Activated gamma-delta T cell treated with Interleukin-2 at 50 U/mL for 16 hours (primary cell): Measurements from ENCODE around the gene PKP3.
A peak's percentile ranks its signal among the peaks of the same experiment; 100 is the strongest.
"Not testable (repeated sequence)": the region's sequence is repeated elsewhere in the genome, so short reads cannot be mapped to it uniquely, and the experiment has no call there.

ENCODE experiments used
- DNase-seq: peaks from one replicate; pipeline ENCODE4 v3.0.0-alpha.2; 2020

The PKP3 gene

GRCh38 chr11:413120-414081 lies 19.4 kb downstream of the PKP3 start:
- DNase-seq = no peak

- DNase-seq = no peak
Observed at GRCh38 chr11:414318-414857, 20.4 kb downstream of the PKP3 start.

GRCh38 chr11:415640-416041 lies 21.6 kb downstream of the PKP3 start:
- no peak for DNase-seq

- DNase-seq = no peak
Observed at GRCh38 chr11:416051-416756, 22.2 kb downstream of the PKP3 start.

- DNase-seq = peak; percentile 43
Observed at GRCh38 chr11:416757-417621, 23.0 kb downstream of the PKP3 start.

GRCh38 chr11:417652-418342 lies 23.8 kb downstream of the PKP3 start:
- no peak for DNase-seq

- DNase-seq = no peak
Observed at GRCh38 chr11:418343-419247, 24.6 kb downstream of the PKP3 start.

GRCh38 chr11:419248-420005 lies 25.4 kb downstream of the PKP3 start:
- DNase-seq = no peak

GRCh38 chr11:420054-420910 lies 26.3 kb downstream of the PKP3 start:
- no peak for DNase-seq

GRCh38 chr11:420911-421321 lies 26.9 kb downstream of the PKP3 start:
- no peak for DNase-seq

- DNase-seq = no peak
Observed at GRCh38 chr11:422249-422656, 28.2 kb downstream of the PKP3 start.

- no peak for DNase-seq
Observed at GRCh38 chr11:424232-424631, 30.2 kb downstream of the PKP3 start.

GRCh38 chr11:424766-425165 lies 30.8 kb downstream of the PKP3 start:
- DNase-seq = not testable (repeated sequence)

GRCh38 chr11:425301-425700 lies 31.3 kb downstream of the PKP3 start:
- no peak for DNase-seq

- no peak for DNase-seq
Observed at GRCh38 chr11:426851-427250, 32.8 kb downstream of the PKP3 start.

GRCh38 chr11:428295-428694 lies 34.3 kb downstream of the PKP3 start:
- no peak for DNase-seq

GRCh38 chr11:429391-429790 lies 35.4 kb downstream of the PKP3 start:
- no peak for DNase-seq

- no peak for DNase-seq
Observed at GRCh38 chr11:429931-430456, 36.0 kb downstream of the PKP3 start.

GRCh38 chr11:431921-432320 lies 37.9 kb downstream of the PKP3 start:
- DNase-seq = no peak
